NCI-H1417 treated with DMSO at 0.1 percent for 48 hours (cell line): ENCODE data around the gene KPNA4.

ENCODE experiments used
- DNase-seq: peaks from one replicate; lab custom pipeline; 2025; lab: John Stamatoyannopoulos, UW

The KPNA4 gene

GRCh38 chr3:160449636-160450598 is 115.5 kb downstream of the KPNA4 start, which contains the start of gene TRIM59:
Gene TRIM59, minus strand, starts transcription at chr3:160449786. Its CDS starts 10,603 bp downstream, at chr3:160439183.
- no peak for DNase-seq

- no peak for DNase-seq
Measured at GRCh38 chr3:160448845-160449635, 116.3 kb downstream of the KPNA4 start.

- no peak for DNase-seq
Measured at GRCh38 chr3:160447544-160447943, 117.8 kb downstream of the KPNA4 start.

GRCh38 chr3:160446522-160447056 is 118.8 kb downstream of the KPNA4 start:
- no peak for DNase-seq

- DNase-seq = no peak
Measured at GRCh38 chr3:160445854-160446253, 119.5 kb downstream of the KPNA4 start.
